Right lobe of liver (tissue), 6 donors: ENCODE results near the gene CAV3. TPM values are rescaled to one million over a fixed set of nuclear protein-coding genes. Genes with fewer than 3 reads are reported as not detected.

Experiments used
- ATAC-seq, 4 donors: fragments of 200-7000 bp; cut with Tn5 transposase; one replicate each; pipeline ENCODE4 v1.9.1; 2020; ENCODE audit warnings: mild to moderate bottlenecking in 4 of 4, moderate library complexity in 4 of 4
- DNase-seq, 3 donors: peaks; one replicate each; pipeline ENCODE4 v3.0.0-alpha.2; 2020
- H3K27ac ChIP-seq, 3 donors: fragments of 200-600 bp; one replicate each; pipeline ENCODE4 v1.8.0; 2022
- H3K27me3 ChIP-seq, 2 donors: fragments of 200-600 bp; one replicate each; pipeline ENCODE4 v1.8.0; 2022
- H3K36me3 ChIP-seq, 4 donors: fragments of 200-600 bp; sonication (generic) in 1 of 4; one replicate each; pipeline versions ENCODE4 v1.5.1 to v1.8.0; 2017 to 2022; ENCODE audit warnings: control low read depth in 1 of 4
- H3K4me1 ChIP-seq, 4 donors: fragments of 200-600 bp; sonication (generic) in 1 of 4; one replicate each; pipeline versions ENCODE4 v1.5.1 to v1.8.0; 2017 to 2022; ENCODE audit warnings: control low read depth in 1 of 4
- H3K4me3 ChIP-seq, 3 donors: fragments of 200-600 bp; one replicate each; pipeline ENCODE4 v1.8.0; 2022
- H3K9me3 ChIP-seq, 4 donors: fragments of 200-600 bp; sonication (generic) in 1 of 4; one replicate each; pipeline versions ENCODE4 v1.5.1 to v1.8.0; 2017 to 2022; ENCODE audit warnings: control low read depth in 1 of 4
- CTCF ChIP-seq, 4 donors: fragments of 200-600 bp in 3 of 4; fragments of 450-650 bp in 1 of 4; IDR thresholded peaks; one replicate each; pipeline versions ENCODE4 v1.5.1 to v1.8.0; 2016 to 2022; ENCODE audit warnings: antibody characterized with exemption in 4 of 4, mild to moderate bottlenecking in 2 of 4
- POLR2A ChIP-seq: fragments of 450-650 bp; IDR thresholded peaks from one replicate; pipeline ENCODE4 v1.6.1; 2017; ENCODE audit warnings: antibody characterized with exemption, mild to moderate bottlenecking
- WGBS: methylation state at CpG from one replicate; pipeline ENCODE4 v1.1.6; 2018; ENCODE audit warnings: low coverage, low lambda C conversion rate; ENCODE audit not compliant: insufficient coverage; ENCODE audit errors: missing lambda C conversion rate; 5-methylcytosine and 5-hydroxymethylcytosine counted together
- intact Hi-C, 2 donors: fragments of 100-400 bp; cut with DNase I; formaldehyde crosslinking; loops; one replicate each; pipeline versions ENCODE4 v1.11.2 to v1.14.1; 2022
- total RNA-seq, 6 experiments: library from RNA; depleted of rRNA in 2 of 6; stranded (reverse); fragments of >200 nt in 2 of 6; fragmentation: NEBNext Ultra II Directional in 3 of 6; extraction: Animal tissue kit (Norgen Biotek cat#: 25700) in 3 of 6; gene quantifications; one replicate each; pipeline versions ENCODE4 v1.1.0 to v1.2.4, GENCODE V29; 2016 to 2023
- donor health status: DM: no; HTN: yes; CAD: no.
- donor health status: DM: no; HTN: no; CAD: no.
- donor health status: DM: no; HTN: no; CAD: no.
- donor health status: DM: no; HTN: yes; CAD: no.
- donor health status: DM: no; HTN: yes; CAD: no.

CAV3 gene
- total RNA-seq, 6 experiments from 2014 or later, result not detected

GRCh38 chr3:8767256-8767666 lies 33.7 kb downstream of the CAV3 start:
- TF ChIP-seq CTCF (IDR thresholded peaks at IDR 0.05), result no peak
- no peak for TF ChIP-seq POLR2A
- ATAC-seq (no peak), DNase-seq (no peak)
- intact Hi-C loops, result loop anchor here in 1 of 2 donors (10.0 kb wide), 1 partner anchor 188 kb away; no protein-coding TSS in a partner anchor
- H3K27me3 ChIP-seq, result peaks cover 0 to 3% of the 10 kb centered on the region in 2 donors
- peaks cover 0 to 13% (median 0%) of the 10 kb centered on the region in 4 donors for H3K4me1 ChIP-seq
- no peaks in the 10 kb centered on the region for H3K9me3 ChIP-seq
- 38% methylated on average over 12 of the region's 37 CpGs for WGBS
- H3K4me3 ChIP-seq, result no peak overlapping the region
- no peak overlapping the region for H3K27ac ChIP-seq
- H3K36me3 ChIP-seq, result no peaks in the 10 kb centered on the region

- peaks cover 0 to 3% of the 10 kb centered on the region in 2 donors for H3K27me3 ChIP-seq
- TF ChIP-seq CTCF (IDR thresholded peaks at IDR 0.05) (peak in 3 of 4 donors; percentile 15 to 23 (median 20)), POLR2A (no peak)
- no peak overlapping the region for H3K4me3 ChIP-seq
- H3K27ac ChIP-seq, result no peak overlapping the region
- ATAC-seq (peak in 2 of 4 donors; percentile 33 to 47), DNase-seq (peak in 1 of 3 donors; percentile 34)
- WGBS, result no CpG with 5 or more reads among the region's 74 CpGs
- no peaks in the 10 kb centered on the region for H3K36me3 ChIP-seq
- peaks cover 0 to 13% (median 0%) of the 10 kb centered on the region in 4 donors for H3K4me1 ChIP-seq
- no peaks in the 10 kb centered on the region for H3K9me3 ChIP-seq
- intact Hi-C loops, result loop anchor here in 1 of 2 donors (10.0 kb wide), 1 partner anchor 187 kb away; no protein-coding TSS in a partner anchor
These were observed 34.2 kb downstream of the CAV3 start for GRCh38 chr3:8767667-8768363.

- Histone ChIP-seq H3K4me3 (no peak overlapping the region), H3K9me3 (no peaks in the 10 kb centered on the region), H3K36me3 (no peaks in the 10 kb centered on the region), H3K4me1 (peaks cover 0 to 13% (median 0%) of the 10 kb centered on the region in 4 donors), H3K27ac (no peak overlapping the region), H3K27me3 (peaks cover 0 to 3% of the 10 kb centered on the region in 2 donors)
- DNase-seq, result no peak
- 0% methylated on average over 4 of the region's 36 CpGs for WGBS
- intact Hi-C loops, result loop anchor here in 1 of 2 donors (10.0 kb wide), 1 partner anchor 186 kb away; no protein-coding TSS in a partner anchor
- TF ChIP-seq CTCF (IDR thresholded peaks at IDR 0.05) (no peak), POLR2A (no peak)
- no peak for ATAC-seq
These were observed 34.9 kb downstream of the CAV3 start for GRCh38 chr3:8768364-8769087.

GRCh38 chr3:8769088-8769822 lies 35.7 kb downstream of the CAV3 start, which contains the start of gene OXTR:
OXTR (minus strand) TSS chr3:8769613; CDS start chr3:8768187, 1,426 bp downstream.
- Histone ChIP-seq H3K9me3 (no peaks in the 10 kb centered on the region), H3K27ac (no peak within 1 kb of the TSS), H3K4me1 (peaks cover 0 to 13% (median 0%) of the 10 kb centered on the region in 4 donors), H3K36me3 (no peaks in the 10 kb centered on the region), H3K27me3 (peaks cover 0 to 3% of the 10 kb centered on the region in 2 donors), H3K4me3 (peak within 1 kb of the TSS in 1 of 3 donors; percentile 15)
- ATAC-seq (peak; percentile 93 to 98 (median 95)), DNase-seq (peak in 1 of 3 donors; percentile 60)
- no peak for TF ChIP-seq POLR2A
- peak; percentile 83 to 99 (median 97) for TF ChIP-seq CTCF (IDR thresholded peaks at IDR 0.05)
- 4% methylated on average over 6 of the region's 53 CpGs for WGBS
- intact Hi-C loops, result loop anchor here in 1 of 2 donors (10.0 kb wide), 1 partner anchor 186 kb away; no protein-coding TSS in a partner anchor
